ENCODE measurements around the gene SERINC2.
A peak's percentile ranks its signal among the peaks of the same experiment; 100 is the strongest.

The SERINC2 gene

GRCh38 chr1:31371121-31371959 is 41.7 kb upstream of the SERINC2 start:
- ChIA-PET POLR2A (ENCODE audit: low non-redundant PET) (no interaction called here), CTCF (no interaction called here)
- no peak for TF ChIP-seq CTCF (conservative IDR thresholded peaks at IDR 0.05; ENCODE audit: low read depth)
- H3K27ac ChIP-seq = no peak overlapping the region
- no peak for DNase-seq (ENCODE audit: low spot score)

GRCh38 chr1:31372051-31372450 is 41.0 kb upstream of the SERINC2 start:
- DNase-seq (ENCODE audit: low spot score) = no peak
- POLR2A ChIA-PET (ENCODE audit: low non-redundant PET) = no interaction called here
- H3K27ac ChIP-seq = peak overlapping the region; percentile 89
- CTCF ChIA-PET = no interaction called here
- no peak for TF ChIP-seq CTCF (conservative IDR thresholded peaks at IDR 0.05; ENCODE audit: low read depth)

- H3K27ac ChIP-seq = peak overlapping the region; percentile 89
- CTCF ChIA-PET = interaction anchor here (0.8 to 1.5 kb wide), 2 partner anchors 22 to 191 kb away, joined by 4 to 5 read pairs; no protein-coding TSS in a partner anchor
- DNase-seq (ENCODE audit: low spot score) = no peak
- POLR2A ChIA-PET (ENCODE audit: low non-redundant PET) = no interaction called here
- TF ChIP-seq CTCF (conservative IDR thresholded peaks at IDR 0.05; ENCODE audit: low read depth) = no peak
These were observed 40.3 kb upstream of the SERINC2 start for GRCh38 chr1:31372751-31373055.

- POLR2A ChIA-PET (ENCODE audit: low non-redundant PET) = no interaction called here
- no peak for TF ChIP-seq CTCF (conservative IDR thresholded peaks at IDR 0.05; ENCODE audit: low read depth)
- H3K27ac ChIP-seq = peak within 1 kb of the TSS; percentile 89
- CTCF ChIA-PET = interaction anchor here (0.8 to 1.5 kb wide), 2 partner anchors 21 to 192 kb away, joined by 4 to 5 read pairs; no protein-coding TSS in a partner anchor
- peak; percentile 45 for DNase-seq (ENCODE audit: low spot score)
These were observed 39.7 kb upstream of the SERINC2 start, which contains the start of gene FABP3 for GRCh38 chr1:31373056-31373896. Gene FABP3, minus strand, starts transcription at chr1:31373076. Its CDS starts 62 bp downstream, at chr1:31373014.

GRCh38 chr1:31373897-31374486 is 39.0 kb upstream of the SERINC2 start:
- TF ChIP-seq CTCF (conservative IDR thresholded peaks at IDR 0.05; ENCODE audit: low read depth) = no peak
- H3K27ac ChIP-seq = peak overlapping the region; percentile 89
- POLR2A ChIA-PET (ENCODE audit: low non-redundant PET) = no interaction called here
- no peak for DNase-seq (ENCODE audit: low spot score)
- CTCF ChIA-PET = interaction anchor here (1.5 kb wide), 1 partner anchor 21 kb away, joined by 5 read pairs; no protein-coding TSS in a partner anchor

- DNase-seq (ENCODE audit: low spot score) = no peak
- peak overlapping the region; percentile 89 for H3K27ac ChIP-seq
- ChIA-PET POLR2A (ENCODE audit: low non-redundant PET) (no interaction called here), CTCF (no interaction called here)
- no peak for TF ChIP-seq CTCF (conservative IDR thresholded peaks at IDR 0.05; ENCODE audit: low read depth)
These were observed 38.4 kb upstream of the SERINC2 start for GRCh38 chr1:31374511-31375196.
